CD1c-positive myeloid dendritic cell (primary cell): ENCODE results near the gene MMP14.
A peak's percentile ranks its signal among the peaks of the same experiment; 100 is the strongest.
"Not testable (repeated sequence)": the region's sequence is repeated elsewhere in the genome, so short reads cannot be mapped to it uniquely, and the experiment has no call there.

Experiments
- DNase-seq: peaks from one replicate; pipeline ENCODE4 v3.0.0-alpha.2; 2016; ENCODE audit errors: extremely low spot score

The MMP14 gene

GRCh38 chr14:22814373-22814772, 22.0 kb upstream of the MMP14 start:
- no peak for DNase-seq

- peak; percentile 45 for DNase-seq
These were observed 21.3 kb upstream of the MMP14 start, which contains the start of gene SLC7A7 for GRCh38 chr14:22814941-22815713. TSS of gene SLC7A7 (minus strand) at chr14:22815435. CDS start at chr14:22813398, 2,037 bp downstream.

- DNase-seq, result no peak
These were observed 17.0 kb upstream of the MMP14 start for GRCh38 chr14:22819151-22819988.

GRCh38 chr14:22820731-22821130, 15.7 kb upstream of the MMP14 start:
- no peak for DNase-seq

- DNase-seq, result no peak
These were observed 15.0 kb upstream of the MMP14 start for GRCh38 chr14:22821193-22822015.

GRCh38 chr14:22822016-22822570, 14.3 kb upstream of the MMP14 start:
- no peak for DNase-seq

GRCh38 chr14:22822571-22823098, 13.8 kb upstream of the MMP14 start:
- DNase-seq, result peak; percentile 78

GRCh38 chr14:22824711-22825359, 11.6 kb upstream of the MMP14 start:
- no peak for DNase-seq

GRCh38 chr14:22829076-22829660, 7.2 kb upstream of the MMP14 start:
- DNase-seq, result not testable (repeated sequence)

GRCh38 chr14:22829661-22830442, 6.5 kb upstream of the MMP14 start, which contains the start of gene MRPL52:
TSS of gene MRPL52 (plus strand) at chr14:22829887. CDS start at chr14:22829913, 26 bp downstream.
- DNase-seq, result peak; percentile 96

- DNase-seq, result no peak
These were observed 5.9 kb upstream of the MMP14 start for GRCh38 chr14:22830443-22831010.

GRCh38 chr14:22835505-22835904, 880 bp upstream of the MMP14 start:
- DNase-seq, result no peak

- DNase-seq, result peak; percentile 36
These were observed 847 bp downstream of the MMP14 start for GRCh38 chr14:22837114-22837749.

- no peak for DNase-seq
These were observed 1.6 kb downstream of the MMP14 start for GRCh38 chr14:22837750-22838538.

- DNase-seq, result peak; percentile 42
These were observed 2.3 kb downstream of the MMP14 start for GRCh38 chr14:22838631-22839041.

- DNase-seq, result no peak
These were observed 2.9 kb downstream of the MMP14 start for GRCh38 chr14:22839159-22839779.

- DNase-seq, result no peak
These were observed 4.9 kb downstream of the MMP14 start for GRCh38 chr14:22841311-22841710.
